ENCODE measurements around the gene LYL1.

- TF ChIP-seq, protein P1, sequence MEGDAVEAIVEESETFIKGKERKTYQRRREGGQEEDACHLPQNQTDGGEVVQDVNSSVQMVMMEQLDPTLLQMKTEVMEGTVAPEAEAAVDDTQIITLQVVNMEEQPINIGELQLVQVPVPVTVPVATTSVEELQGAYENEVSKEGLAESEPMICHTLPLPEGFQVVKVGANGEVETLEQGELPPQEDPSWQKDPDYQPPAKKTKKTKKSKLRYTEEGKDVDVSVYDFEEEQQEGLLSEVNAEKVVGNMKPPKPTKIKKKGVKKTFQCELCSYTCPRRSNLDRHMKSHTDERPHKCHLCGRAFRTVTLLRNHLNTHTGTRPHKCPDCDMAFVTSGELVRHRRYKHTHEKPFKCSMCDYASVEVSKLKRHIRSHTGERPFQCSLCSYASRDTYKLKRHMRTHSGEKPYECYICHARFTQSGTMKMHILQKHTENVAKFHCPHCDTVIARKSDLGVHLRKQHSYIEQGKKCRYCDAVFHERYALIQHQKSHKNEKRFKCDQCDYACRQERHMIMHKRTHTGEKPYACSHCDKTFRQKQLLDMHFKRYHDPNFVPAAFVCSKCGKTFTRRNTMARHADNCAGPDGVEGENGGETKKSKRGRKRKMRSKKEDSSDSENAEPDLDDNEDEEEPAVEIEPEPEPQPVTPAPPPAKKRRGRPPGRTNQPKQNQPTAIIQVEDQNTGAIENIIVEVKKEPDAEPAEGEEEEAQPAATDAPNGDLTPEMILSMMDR (IDR thresholded peaks at IDR 0.05): no peak
- TF ChIP-seq POLR2A (IDR thresholded peaks at IDR 0.05): no peak
Observed at GRCh38 chr19:13115936-13116281, 13.3 kb upstream of the LYL1 start.

Data from adrenal gland (tissue), 5 donors.